A549 (cell line): Measurements from ENCODE around the gene MMP24OS. TPM values are rescaled to one million over a fixed set of nuclear protein-coding genes. Genes with fewer than 3 reads are reported as not detected.

Experiments used
- ATAC-seq, 2 experiments: fragments of 200-7000 bp in 1 of 2; fragments of >200 bp in 1 of 2; cut with Nextera tagmentation in 1 of 2; cut with Tn5 transposase in 1 of 2; 3 replicates each; pipeline versions ENCODE4 v1.8.0 to v1.9.1; 2018 to 2020; ENCODE audit warnings: mild to moderate bottlenecking in 1 of 2, moderate library complexity in 1 of 2
- CTCF ChIA-PET: fragments of 300-600 bp; sonication (Branson Sonifier 250); formaldehyde crosslinking; extraction: SDS; loops from one replicate; lab custom pipeline; 2021; ENCODE audit warnings: antibody characterized with exemption, inconsistent platforms; lab: Yijun Ruan, JAX
- POLR2A ChIA-PET: fragments of 350-600 bp; formaldehyde crosslinking; extraction: SDS; loops from one replicate; lab custom pipeline; 2021; ENCODE audit warnings: antibody characterized with exemption, inconsistent platforms; lab: Yijun Ruan, JAX
- DNase-seq, 2 experiments: peaks; one replicate each; pipeline versions ENCODE4 v3.0.0 to v3.0.0-alpha.2; 2011 to 2016; ENCODE audit warnings: low read depth in 1 of 2, low spot score in 1 of 2
- FAIRE-seq: peaks from 2 replicates; lab custom pipeline; 2011; peaks lifted over from hg19 to GRCh38; lab: Jason Lieb, UNC
- H3K27ac ChIP-seq, 2 experiments: fragments of >200 bp; sonication (Bioruptor Twin); formaldehyde crosslinking; 3 replicates each; pipeline ENCODE4 v1.5.1; 2016 to 2017
- H3K4me1 ChIP-seq: fragments of >200 bp; sonication (Bioruptor Twin); formaldehyde crosslinking; 3 replicates; pipeline ENCODE4 v1.6.1; 2016
- H3K4me2 ChIP-seq: fragments of >200 bp; sonication (Bioruptor Twin); formaldehyde crosslinking; 3 replicates; pipeline ENCODE4 v1.6.1; 2016
- H3K4me3 ChIP-seq: fragments of >200 bp; sonication (Bioruptor Twin); formaldehyde crosslinking; 3 replicates; pipeline ENCODE4 v1.5.1; 2016
- H3K9me3 ChIP-seq: fragments of >200 bp; sonication (Bioruptor Twin); formaldehyde crosslinking; 3 replicates; pipeline ENCODE4 v1.6.1; 2016
- CBX2 ChIP-seq: fragments of 200-600 bp; sonication (generic); IDR thresholded peaks from 2 replicates; pipeline ENCODE4 v1.6.1; 2016; ENCODE audit warnings: low read depth, mild to moderate bottlenecking, borderline replicate concordance
- CEBPB ChIP-seq, 2 experiments: fragments of >200 bp in 1 of 2; sonication (Bioruptor Twin) in 1 of 2; formaldehyde crosslinking in 1 of 2; IDR thresholded peaks; 2 replicates each; pipeline ENCODE4 v1.6.1; 2012 to 2016
- CHD2 ChIP-seq: fragments of 150-350 bp; IDR thresholded peaks from 2 replicates; pipeline ENCODE4 v1.6.1; 2014; ENCODE audit warnings: low read length; ENCODE audit not compliant: partially characterized antibody
- E2F6 ChIP-seq: IDR thresholded peaks from 2 replicates; pipeline ENCODE4 v1.6.1; 2012; ENCODE audit warnings: low read depth, borderline replicate concordance
- EHF ChIP-seq: fragments of 250-450 bp; sonication (Bioruptor Pico); IDR thresholded peaks from 2 replicates; pipeline ENCODE4 v1.5.0; 2020; ENCODE audit warnings: mild to moderate bottlenecking
- EHMT2 ChIP-seq: fragments of 200-600 bp; sonication (generic); IDR thresholded peaks from 2 replicates; pipeline ENCODE4 v1.6.1; 2016; ENCODE audit warnings: antibody characterized with exemption, low read depth, mild to moderate bottlenecking, moderate library complexity
- ELK1 ChIP-seq: fragments of 150-350 bp; IDR thresholded peaks from 2 replicates; pipeline ENCODE4 v1.6.1; 2014; ENCODE audit warnings: low read depth, mild to moderate bottlenecking, low read length
- EP300 ChIP-seq, 2 experiments: fragments of >200 bp; sonication (Bioruptor Twin); formaldehyde crosslinking; IDR thresholded peaks; 2 replicates in 1 of 2; 3 replicates in 1 of 2; pipeline ENCODE4 v1.6.1; 2016 to 2017
- ESRRA ChIP-seq: fragments of 150-350 bp; IDR thresholded peaks from 2 replicates; pipeline ENCODE4 v1.6.1; 2014; ENCODE audit warnings: mild to moderate bottlenecking, low read length, borderline replicate concordance
- FOSL2 ChIP-seq, 2 experiments: fragments of 450-650 bp in 1 of 2; fragments of >200 bp in 1 of 2; sonication (Bioruptor Twin) in 1 of 2; formaldehyde crosslinking; IDR thresholded peaks; 2 replicates each; pipeline versions ENCODE4 v1.5.0 to v1.6.1; 2016 to 2020; ENCODE audit warnings: mild to moderate bottlenecking in 1 of 2, moderate library complexity in 1 of 2
- HDAC2 ChIP-seq: fragments of 200-600 bp; sonication (generic); IDR thresholded peaks from 2 replicates; pipeline ENCODE4 v1.6.1; 2016
- HMGXB4 ChIP-seq: fragments of 250-450 bp; sonication (Bioruptor Pico); IDR thresholded peaks from 2 replicates; pipeline ENCODE4 v1.5.0; 2021; ENCODE audit warnings: mild to moderate bottlenecking, moderate library complexity, borderline replicate concordance
- JUN ChIP-seq, 2 experiments: fragments of >200 bp; sonication (Bioruptor Twin); formaldehyde crosslinking; IDR thresholded peaks; 2 replicates in 1 of 2; 3 replicates in 1 of 2; pipeline ENCODE4 v1.6.1; 2016 to 2017
- JUNB ChIP-seq: fragments of >200 bp; sonication (Bioruptor Twin); formaldehyde crosslinking; IDR thresholded peaks from 2 replicates; pipeline ENCODE4 v1.6.1; 2016
- KDM1A ChIP-seq: fragments of 200-600 bp; sonication (generic); IDR thresholded peaks from 2 replicates; pipeline ENCODE4 v1.6.1; 2016; ENCODE audit warnings: low read depth, mild to moderate bottlenecking
- MAX ChIP-seq: IDR thresholded peaks from 2 replicates; pipeline ENCODE4 v1.6.1; 2012
- MYC ChIP-seq: IDR thresholded peaks from 2 replicates; pipeline ENCODE4 v1.6.1; 2012; ENCODE audit warnings: mild to moderate bottlenecking, inconsistent platforms, low read length, improper control_type of control experiment, borderline replicate concordance
- NPAS2 ChIP-seq: fragments of 250-450 bp; sonication (Bioruptor Pico); IDR thresholded peaks from 2 replicates; pipeline ENCODE4 v1.8.0; 2022; ENCODE audit warnings: mild to moderate bottlenecking, moderate library complexity, borderline replicate concordance
- NR3C1 ChIP-seq: fragments of >200 bp; sonication (Bioruptor Twin); formaldehyde crosslinking; IDR thresholded peaks from 3 replicates; pipeline ENCODE4 v1.6.1; 2017
- PHF8 ChIP-seq: fragments of 200-600 bp; sonication (generic); IDR thresholded peaks from 2 replicates; pipeline ENCODE4 v1.6.1; 2016; ENCODE audit warnings: low read depth, mild to moderate bottlenecking, antibody characterized with exemption, moderate library complexity, borderline replicate concordance
- POLR2AphosphoS2 ChIP-seq: conservative IDR thresholded peaks from 2 replicates; pipeline ENCODE4 v1.6.1; 2012; ENCODE audit warnings: low read length, improper control_type of control experiment, inconsistent platforms
- RARB ChIP-seq: fragments of 250-450 bp; sonication (Bioruptor Pico); IDR thresholded peaks from 2 replicates; pipeline ENCODE4 v1.8.0; 2021; ENCODE audit warnings: mild to moderate bottlenecking, moderate library complexity
- RCOR1 ChIP-seq: fragments of 150-350 bp; IDR thresholded peaks from 2 replicates; pipeline ENCODE4 v1.6.1; 2014; ENCODE audit warnings: antibody characterized with exemption, low read length, low read depth
- RFX5 ChIP-seq: fragments of 450-650 bp; IDR thresholded peaks from 2 replicates; pipeline ENCODE4 v1.7.1; 2014; ENCODE audit warnings: antibody characterized with exemption, mild to moderate bottlenecking, moderate library complexity
- RNF2 ChIP-seq: fragments of 200-600 bp; sonication (generic); IDR thresholded peaks from 2 replicates; pipeline ENCODE4 v1.6.1; 2016; ENCODE audit warnings: low read depth, mild to moderate bottlenecking, antibody characterized with exemption, moderate library complexity, borderline replicate concordance
- SREBF2 ChIP-seq: fragments of 450-650 bp; IDR thresholded peaks from 2 replicates; pipeline ENCODE4 v1.6.1; 2014; ENCODE audit warnings: mild to moderate bottlenecking, moderate library complexity
- TP53 ChIP-seq: fragments of 250-450 bp; sonication (Bioruptor Pico); IDR thresholded peaks from 2 replicates; pipeline ENCODE4 v1.5.0; 2021; ENCODE audit warnings: mild to moderate bottlenecking, moderate library complexity
- ZC3H11A ChIP-seq: fragments of 450-650 bp; IDR thresholded peaks from 2 replicates; pipeline ENCODE4 v1.6.1; 2014; ENCODE audit warnings: antibody characterized with exemption, mild to moderate bottlenecking
- ZFP36 ChIP-seq: fragments of 450-650 bp; IDR thresholded peaks from 2 replicates; pipeline ENCODE4 v1.6.1; 2014; ENCODE audit warnings: borderline replicate concordance; ENCODE audit not compliant: partially characterized antibody
- ZNF302 ChIP-seq: fragments of 250-450 bp; sonication (Bioruptor Pico); IDR thresholded peaks from 2 replicates; pipeline ENCODE4 v1.9.0; 2021; ENCODE audit warnings: inconsistent platforms, mild to moderate bottlenecking, moderate library complexity
- WGBS: methylation state at CpG from one replicate; pipeline ENCODE4 v1.1.6; 2017; ENCODE audit errors: missing lambda C conversion rate; 5-methylcytosine and 5-hydroxymethylcytosine counted together
- polyA plus RNA-seq, 4 experiments: library from polyadenylated mRNA; depleted of rRNA in 3 of 4; stranded (reverse); fragments of >200 nt; fragmentation: RNase III in 1 of 4; extraction: RNeasy Plus Mini Kit Qiagen cat#74134 plus additional on column Dnase treatment in 1 of 4; gene quantifications; 2 replicates in 3 of 4; 3 replicates in 1 of 4; pipeline ENCODE4 v1.2.3, GENCODE V29; 2011 to 2017

The MMP24OS gene
- polyA plus RNA-seq, 2 of the 4 experiments (the other 2 are of a cell fraction) = 13.6 to 40.5 TPM

GRCh38 chr20:35235881-35236280 is 42.0 kb downstream of the MMP24OS start:
- no peaks in the 10 kb centered on the region for H3K9me3 ChIP-seq
- H3K27ac ChIP-seq = no peak overlapping the region
- ChIA-PET POLR2A (no interaction called here), CTCF (no interaction called here)
- FAIRE-seq (no peak), ATAC-seq (no peak), DNase-seq (no peak)
- H3K4me3 ChIP-seq = no peak overlapping the region
- H3K4me1 ChIP-seq = peaks cover 36% of the 10 kb centered on the region
- 98% methylated on average over 5 of the region's 6 CpGs for WGBS
- no peak for TF ChIP-seq RCOR1
- TF ChIP-seq RNF2 = no peak
- no peak for TF ChIP-seq RFX5
- no peak for TF ChIP-seq ESRRA
- no peak for TF ChIP-seq FOSL2 (IDR thresholded peaks at IDR 0.05)
- TF ChIP-seq FOSL2 (CRISPR knock-in tag; IDR thresholded peaks at IDR 0.05) = no peak
- no peak for TF ChIP-seq EP300 (IDR thresholded peaks at IDR 0.05)
- TF ChIP-seq SREBF2 = no peak
- TF ChIP-seq NPAS2 (CRISPR knock-in tag) = no peak
- TF ChIP-seq ZC3H11A = no peak
- no peak for TF ChIP-seq POLR2AphosphoS2
- TF ChIP-seq JUNB = no peak
- no peak for TF ChIP-seq ZNF302 (CRISPR knock-in tag)
- no peak for TF ChIP-seq ZFP36
- no peak for TF ChIP-seq TP53 (CRISPR knock-in tag)
- TF ChIP-seq PHF8 = no peak
- TF ChIP-seq EHF (CRISPR knock-in tag) = no peak
- TF ChIP-seq CEBPB (IDR thresholded peaks at IDR 0.05) = no peak
- TF ChIP-seq ELK1 = no peak
- no peak for TF ChIP-seq CBX2
- TF ChIP-seq, all 56 proteins: peak for 0
- H3K4me2 ChIP-seq = no peak overlapping the region

GRCh38 chr20:35232575-35232974 is 45.3 kb downstream of the MMP24OS start:
- ATAC-seq = no peak
- peaks cover 20% of the 10 kb centered on the region for H3K4me1 ChIP-seq
- no peak overlapping the region for H3K4me3 ChIP-seq
- POLR2A ChIA-PET = no interaction called here
- no peaks in the 10 kb centered on the region for H3K9me3 ChIP-seq
- 81% methylated on average over 2 of the region's 2 CpGs for WGBS
- H3K27ac ChIP-seq = peak overlapping the region in 1 of 2 experiments; percentile 53; a peak in 3 of 6 replicates
- TF ChIP-seq EHMT2 (no peak), CHD2 (no peak)
- TF ChIP-seq, all 56 proteins: peak for 0
- peak overlapping the region; percentile 7; the same call in 1 of the 3 replicates for H3K4me2 ChIP-seq
- DNase-seq = no peak
- CTCF ChIA-PET = interaction anchor here (1.1 to 2.9 kb wide), 5 partner anchors 27 to 136 kb away, joined by 3 to 8 read pairs (median 5); no protein-coding TSS in a partner anchor
- FAIRE-seq = no peak

- POLR2A ChIA-PET = interaction anchor here (0.8 kb wide), 1 partner anchor 12 kb away, joined by 6 read pairs; no protein-coding TSS in a partner anchor
- DNase-seq (peak; percentile 49 to 50), FAIRE-seq (no peak), ATAC-seq (peak; percentile 84 to 92)
- Histone ChIP-seq H3K27ac (peak overlapping the region; percentile 61 to 93; a peak in 5 of 6 replicates), H3K4me3 (peak overlapping the region; percentile 65), H3K4me2 (peak overlapping the region; percentile 93), H3K9me3 (no peaks in the 10 kb centered on the region), H3K4me1 (peaks cover 18% of the 10 kb centered on the region; the same call in 2 of the 3 replicates)
- CTCF ChIA-PET = interaction anchor here (0.8 to 3.6 kb wide), 10 partner anchors 11 to 133 kb away, joined by 3 to 18 read pairs (median 6); no protein-coding TSS in a partner anchor
- 20% methylated on average over 21 of the region's 74 CpGs for WGBS
- TF ChIP-seq MAX = peak; percentile 84
- peak; percentile 70 for TF ChIP-seq E2F6
- no peak for TF ChIP-seq HMGXB4 (CRISPR knock-in tag)
- no peak for TF ChIP-seq PHF8
- no peak for TF ChIP-seq KDM1A
- TF ChIP-seq NR3C1 = no peak
- TF ChIP-seq FOSL2 (IDR thresholded peaks at IDR 0.05) = no peak
- no peak for TF ChIP-seq FOSL2 (CRISPR knock-in tag; IDR thresholded peaks at IDR 0.05)
- no peak for TF ChIP-seq CHD2
- no peak for TF ChIP-seq SREBF2
- no peak; the same call in 1 of the 2 replicates for TF ChIP-seq MYC
- TF ChIP-seq HDAC2 = no peak
- TF ChIP-seq JUN (IDR thresholded peaks at IDR 0.05) = 0 out of 5 replicates have a peak, but pooled peaks of 1 of the 2 experiments have one; percentile 15
- peak; percentile 80 for TF ChIP-seq EHMT2
- TF ChIP-seq RARB (CRISPR knock-in tag) = no peak
These were observed 50.8 kb downstream of the MMP24OS start for GRCh38 chr20:35226884-35227681.
